ENCODE results near the gene ARGLU1. TPM values are rescaled to one million over a fixed set of nuclear protein-coding genes. Genes with fewer than 3 reads are reported as not detected.
A peak's percentile ranks its signal among the peaks of the same experiment; 100 is the strongest.

Gene ARGLU1
- total and polyA plus RNA-seq, 5 donors from 2014 or later: 25.7 to 235 (median 34.8) TPM

GRCh38 chr13:106555631-106556328 lies 12.2 kb downstream of the ARGLU1 start:
- ATAC-seq (ENCODE audit: low read depth in 2 of 2) (no peak), DNase-seq (no peak)
- Histone ChIP-seq H3K27ac (ENCODE audit: insufficient read depth, low read length, poor library complexity, severe bottlenecking) (no peak overlapping the region), H3K9me3 (ENCODE audit: control insufficient read depth in 2 of 2, low read length in 2 of 2) (no peaks in the 10 kb centered on the region), H3K27me3 (ENCODE audit: control insufficient read depth, insufficient read depth, low read length) (no peaks in the 10 kb centered on the region), H3K4me1 (ENCODE audit: control insufficient read depth, insufficient read depth, low read length, poor library complexity, severe bottlenecking) (peaks cover 3% of the 10 kb centered on the region), H3K36me3 (ENCODE audit: control insufficient read depth, insufficient read depth, low read length) (peaks cover 81% of the 10 kb centered on the region), H3K4me3 (ENCODE audit: low read depth, low read length) (no peak overlapping the region)
- H3K27ac Mint-ChIP-seq: peak overlapping the region in 2 of 3 donors; percentile 2 to 67
- H3K27me3 Mint-ChIP-seq: no peaks in the 10 kb centered on the region
- H3K9me3 Mint-ChIP-seq: no peaks in the 10 kb centered on the region
- H3K4me3 Mint-ChIP-seq: no peak overlapping the region
- peaks cover 49 to 74% (median 52%) of the 10 kb centered on the region in 4 donors for H3K4me1 Mint-ChIP-seq
- peaks cover 57% of the 10 kb centered on the region for H3K36me3 Mint-ChIP-seq

GRCh38 chr13:106551751-106552150 lies 16.2 kb downstream of the ARGLU1 start:
- H3K4me3 ChIP-seq (ENCODE audit: low read depth, low read length): no peak overlapping the region
- peaks cover 45 to 57% (median 52%) of the 10 kb centered on the region in 4 donors for H3K4me1 Mint-ChIP-seq
- DNase-seq: no peak
- H3K27me3 Mint-ChIP-seq: no peaks in the 10 kb centered on the region
- H3K27ac Mint-ChIP-seq: peak overlapping the region in 2 of 3 donors; percentile 14 to 69
- no peaks in the 10 kb centered on the region for H3K4me1 ChIP-seq (ENCODE audit: control insufficient read depth, insufficient read depth, low read length, poor library complexity, severe bottlenecking)
- no peak for ATAC-seq (ENCODE audit: low read depth in 2 of 2)
- no peak overlapping the region for H3K27ac ChIP-seq (ENCODE audit: insufficient read depth, low read length, poor library complexity, severe bottlenecking)
- H3K9me3 ChIP-seq (ENCODE audit: control insufficient read depth in 2 of 2, low read length in 2 of 2): no peaks in the 10 kb centered on the region
- H3K36me3 Mint-ChIP-seq: peaks cover 50% of the 10 kb centered on the region
- H3K4me3 Mint-ChIP-seq: no peak overlapping the region
- no peaks in the 10 kb centered on the region for H3K9me3 Mint-ChIP-seq
- no peaks in the 10 kb centered on the region for H3K27me3 ChIP-seq (ENCODE audit: control insufficient read depth, insufficient read depth, low read length)
- H3K36me3 ChIP-seq (ENCODE audit: control insufficient read depth, insufficient read depth, low read length): peaks cover 74% of the 10 kb centered on the region

GRCh38 chr13:106551350-106551749 lies 16.6 kb downstream of the ARGLU1 start:
- H3K27ac ChIP-seq (ENCODE audit: insufficient read depth, low read length, poor library complexity, severe bottlenecking): no peak overlapping the region
- peak overlapping the region; percentile 13 to 69 (median 14) for H3K27ac Mint-ChIP-seq
- peaks cover 45 to 54% (median 51%) of the 10 kb centered on the region in 4 donors for H3K4me1 Mint-ChIP-seq
- peaks cover 46% of the 10 kb centered on the region for H3K36me3 Mint-ChIP-seq
- H3K36me3 ChIP-seq (ENCODE audit: control insufficient read depth, insufficient read depth, low read length): peaks cover 74% of the 10 kb centered on the region
- H3K27me3 ChIP-seq (ENCODE audit: control insufficient read depth, insufficient read depth, low read length): no peaks in the 10 kb centered on the region
- H3K9me3 ChIP-seq (ENCODE audit: control insufficient read depth in 2 of 2, low read length in 2 of 2): no peaks in the 10 kb centered on the region
- no peak overlapping the region for H3K4me3 Mint-ChIP-seq
- H3K4me3 ChIP-seq (ENCODE audit: low read depth, low read length): no peak overlapping the region
- H3K4me1 ChIP-seq (ENCODE audit: control insufficient read depth, insufficient read depth, low read length, poor library complexity, severe bottlenecking): no peaks in the 10 kb centered on the region
- H3K27me3 Mint-ChIP-seq: no peaks in the 10 kb centered on the region
- DNase-seq (no peak), ATAC-seq (ENCODE audit: low read depth in 2 of 2) (no peak)
- no peaks in the 10 kb centered on the region for H3K9me3 Mint-ChIP-seq

GRCh38 chr13:106550570-106551135 lies 17.3 kb downstream of the ARGLU1 start:
- no peak overlapping the region for H3K27ac Mint-ChIP-seq
- H3K27ac ChIP-seq (ENCODE audit: insufficient read depth, low read length, poor library complexity, severe bottlenecking): no peak overlapping the region
- H3K4me1 ChIP-seq (ENCODE audit: control insufficient read depth, insufficient read depth, low read length, poor library complexity, severe bottlenecking): no peaks in the 10 kb centered on the region
- H3K27me3 Mint-ChIP-seq: no peaks in the 10 kb centered on the region
- no peak overlapping the region for H3K4me3 Mint-ChIP-seq
- DNase-seq (no peak), ATAC-seq (ENCODE audit: low read depth in 2 of 2) (no peak)
- H3K27me3 ChIP-seq (ENCODE audit: control insufficient read depth, insufficient read depth, low read length): no peaks in the 10 kb centered on the region
- no peaks in the 10 kb centered on the region for H3K9me3 Mint-ChIP-seq
- H3K4me1 Mint-ChIP-seq: peaks cover 38 to 49% (median 48%) of the 10 kb centered on the region in 4 donors
- H3K4me3 ChIP-seq (ENCODE audit: low read depth, low read length): no peak overlapping the region
- H3K36me3 Mint-ChIP-seq: peaks cover 39% of the 10 kb centered on the region
- peaks cover 74% of the 10 kb centered on the region for H3K36me3 ChIP-seq (ENCODE audit: control insufficient read depth, insufficient read depth, low read length)
- no peaks in the 10 kb centered on the region for H3K9me3 ChIP-seq (ENCODE audit: control insufficient read depth in 2 of 2, low read length in 2 of 2)

- Mint-ChIP-seq H3K27ac (no peak overlapping the region), H3K9me3 (no peaks in the 10 kb centered on the region), H3K4me3 (no peak overlapping the region), H3K36me3 (peaks cover 19% of the 10 kb centered on the region), H3K27me3 (no peaks in the 10 kb centered on the region), H3K4me1 (peaks cover 24 to 39% (median 32%) of the 10 kb centered on the region in 4 donors)
- peaks cover 72% of the 10 kb centered on the region for H3K36me3 ChIP-seq (ENCODE audit: control insufficient read depth, insufficient read depth, low read length)
- DNase-seq: no peak
- H3K27me3 ChIP-seq (ENCODE audit: control insufficient read depth, insufficient read depth, low read length): no peaks in the 10 kb centered on the region
- no peaks in the 10 kb centered on the region for H3K4me1 ChIP-seq (ENCODE audit: control insufficient read depth, insufficient read depth, low read length, poor library complexity, severe bottlenecking)
- no peaks in the 10 kb centered on the region for H3K9me3 ChIP-seq (ENCODE audit: control insufficient read depth in 2 of 2, low read length in 2 of 2)
- no peak overlapping the region for H3K4me3 ChIP-seq (ENCODE audit: low read depth, low read length)
- H3K27ac ChIP-seq (ENCODE audit: insufficient read depth, low read length, poor library complexity, severe bottlenecking): no peak overlapping the region
- no peak for ATAC-seq (ENCODE audit: low read depth in 2 of 2)
Measured at GRCh38 chr13:106548064-106548696, 19.8 kb downstream of the ARGLU1 start.

- H3K9me3 ChIP-seq (ENCODE audit: control insufficient read depth in 2 of 2, low read length in 2 of 2): no peaks in the 10 kb centered on the region
- ATAC-seq (ENCODE audit: low read depth in 2 of 2) (no peak), DNase-seq (no peak)
- no peaks in the 10 kb centered on the region for H3K9me3 Mint-ChIP-seq
- no peaks in the 10 kb centered on the region for H3K4me1 ChIP-seq (ENCODE audit: control insufficient read depth, insufficient read depth, low read length, poor library complexity, severe bottlenecking)
- no peaks in the 10 kb centered on the region for H3K27me3 ChIP-seq (ENCODE audit: control insufficient read depth, insufficient read depth, low read length)
- no peak overlapping the region for H3K27ac ChIP-seq (ENCODE audit: insufficient read depth, low read length, poor library complexity, severe bottlenecking)
- H3K36me3 Mint-ChIP-seq: peaks cover 8% of the 10 kb centered on the region
- no peak overlapping the region for H3K4me3 ChIP-seq (ENCODE audit: low read depth, low read length)
- H3K27me3 Mint-ChIP-seq: no peaks in the 10 kb centered on the region
- H3K36me3 ChIP-seq (ENCODE audit: control insufficient read depth, insufficient read depth, low read length): peaks cover 56% of the 10 kb centered on the region
- peaks cover 0 to 12% (median 3%) of the 10 kb centered on the region in 4 donors for H3K4me1 Mint-ChIP-seq
- H3K27ac Mint-ChIP-seq: no peak overlapping the region
- H3K4me3 Mint-ChIP-seq: no peak overlapping the region
Measured at GRCh38 chr13:106541826-106542225, 26.1 kb downstream of the ARGLU1 start.

GRCh38 chr13:106540613-106541012 lies 27.3 kb downstream of the ARGLU1 start:
- H3K4me3 ChIP-seq (ENCODE audit: low read depth, low read length): no peak overlapping the region
- no peak overlapping the region for H3K27ac Mint-ChIP-seq
- no peak overlapping the region for H3K27ac ChIP-seq (ENCODE audit: insufficient read depth, low read length, poor library complexity, severe bottlenecking)
- peaks cover 8% of the 10 kb centered on the region for H3K36me3 Mint-ChIP-seq
- H3K4me1 Mint-ChIP-seq: peaks cover 3 to 16% (median 8%) of the 10 kb centered on the region in 4 donors
- H3K9me3 Mint-ChIP-seq: no peaks in the 10 kb centered on the region
- peaks cover 8% of the 10 kb centered on the region for H3K27me3 Mint-ChIP-seq
- no peaks in the 10 kb centered on the region for H3K27me3 ChIP-seq (ENCODE audit: control insufficient read depth, insufficient read depth, low read length)
- no peaks in the 10 kb centered on the region for H3K9me3 ChIP-seq (ENCODE audit: control insufficient read depth in 2 of 2, low read length in 2 of 2)
- no peak overlapping the region for H3K4me3 Mint-ChIP-seq
- H3K36me3 ChIP-seq (ENCODE audit: control insufficient read depth, insufficient read depth, low read length): peaks cover 44% of the 10 kb centered on the region
- H3K4me1 ChIP-seq (ENCODE audit: control insufficient read depth, insufficient read depth, low read length, poor library complexity, severe bottlenecking): peaks cover 10% of the 10 kb centered on the region
- DNase-seq (no peak), ATAC-seq (ENCODE audit: low read depth in 2 of 2) (no peak)

All from CD4-positive, CD25-positive, alpha-beta regulatory T cell (primary cell).